Measurements from ENCODE around the gene EMX2.
"Not testable (repeated sequence)": the region's sequence is repeated elsewhere in the genome, so short reads cannot be mapped to it uniquely, and the experiment has no call there.

Gene EMX2

GRCh38 chr10:117562896-117563737 is 20.6 kb downstream of the EMX2 start:
- no peak for DNase-seq

GRCh38 chr10:117563780-117564179 is 21.2 kb downstream of the EMX2 start:
- no peak for DNase-seq

DNA sequence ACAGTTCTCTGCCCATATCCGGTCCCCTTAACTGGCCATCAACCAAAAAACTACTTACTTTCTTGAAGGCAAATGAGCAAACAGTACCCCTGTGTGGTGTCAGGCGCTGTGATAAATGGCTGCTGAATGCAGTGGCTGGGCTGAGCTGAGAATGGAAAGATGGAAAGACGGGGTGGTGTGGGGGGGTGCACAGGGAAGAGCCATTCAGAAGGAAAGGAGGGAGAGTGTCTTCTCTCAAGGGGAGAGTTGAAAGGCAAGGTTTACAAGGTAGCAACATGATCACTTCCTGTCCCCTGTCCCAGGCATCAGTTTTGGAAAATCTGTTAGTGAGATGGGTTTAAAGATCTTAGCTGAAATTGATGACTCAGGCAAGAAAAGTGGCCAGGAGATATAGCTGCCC is 22.5 kb downstream of the EMX2 start:
- DNase-seq = no peak

DNA sequence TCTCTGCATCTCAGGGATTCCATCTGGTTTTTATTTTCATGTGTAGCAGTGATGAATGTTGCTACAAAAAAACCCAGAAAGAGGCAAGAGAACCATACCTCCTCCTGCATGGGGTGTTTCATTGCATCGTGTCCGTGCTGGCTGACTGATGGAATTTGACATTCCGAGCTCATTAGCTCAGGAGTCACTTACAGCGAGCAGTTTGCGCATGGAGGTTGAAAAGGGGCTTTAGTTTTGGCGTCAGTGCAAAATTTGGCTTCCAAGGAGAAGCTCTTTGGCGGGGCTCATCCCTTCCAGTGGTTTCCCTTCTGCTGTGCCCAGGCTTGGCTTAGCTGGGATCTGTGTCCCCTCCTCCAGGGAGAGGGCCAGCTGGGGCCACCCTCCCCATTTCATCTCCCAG is 25.8 kb downstream of the EMX2 start:
- DNase-seq = no peak

DNA sequence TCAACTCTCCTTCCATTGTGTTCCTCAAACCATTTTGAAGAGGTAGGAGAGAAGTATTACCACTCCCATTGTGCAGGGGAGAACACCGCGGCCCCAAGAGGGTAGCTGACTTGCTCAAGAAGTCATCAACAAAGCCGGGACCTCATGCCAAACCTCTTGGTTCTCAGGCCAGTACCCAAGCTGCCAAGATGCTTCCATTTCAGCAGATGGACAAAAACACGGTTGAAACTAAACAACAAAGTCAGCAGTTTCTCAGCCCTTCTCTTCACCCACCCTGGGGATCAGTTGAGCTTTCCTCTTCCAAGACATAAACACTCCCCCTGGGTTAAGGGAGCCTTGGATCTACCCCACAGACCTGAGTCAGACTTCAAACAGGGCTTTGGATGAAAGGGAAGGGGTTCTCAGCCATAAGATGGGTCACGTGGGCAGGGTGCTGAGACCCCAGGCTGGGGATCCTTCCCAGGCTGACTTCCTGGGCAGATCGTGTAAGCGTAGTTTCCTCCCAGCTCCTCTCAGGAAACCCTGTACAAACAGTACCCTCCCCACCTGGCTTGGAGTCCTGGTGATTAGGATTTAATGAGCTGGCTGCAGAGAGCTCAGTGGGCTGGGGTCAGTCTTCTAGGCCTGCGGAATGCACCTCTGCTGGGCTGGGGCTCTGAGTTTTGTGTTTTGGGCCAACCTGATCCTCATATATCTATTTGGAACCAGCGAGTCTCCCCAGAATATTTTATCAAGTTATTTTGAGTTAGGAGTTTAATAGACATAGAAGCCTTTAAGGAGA is 27.3 kb downstream of the EMX2 start:
- no peak for DNase-seq

DNA sequence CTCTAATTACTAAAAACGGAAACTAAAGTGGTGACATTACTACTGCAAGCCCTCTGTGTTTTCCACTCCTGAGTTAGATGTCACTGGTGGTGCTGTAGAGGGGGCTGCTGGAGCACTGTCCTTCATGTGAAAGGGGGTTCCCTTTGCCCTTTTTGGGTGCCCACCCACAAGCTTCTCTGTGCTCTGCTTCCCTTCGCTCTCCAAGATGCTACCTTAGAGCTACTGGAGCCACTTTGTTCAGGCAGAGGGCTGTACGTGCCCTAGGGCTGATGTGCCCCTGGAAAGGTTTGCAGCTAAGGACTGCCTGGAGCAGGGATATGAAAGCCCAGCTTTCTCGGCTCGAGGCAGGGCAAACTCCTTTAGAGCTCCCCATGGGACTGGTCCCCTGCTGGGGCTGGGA is 28.3 kb downstream of the EMX2 start:
- DNase-seq = no peak

DNA sequence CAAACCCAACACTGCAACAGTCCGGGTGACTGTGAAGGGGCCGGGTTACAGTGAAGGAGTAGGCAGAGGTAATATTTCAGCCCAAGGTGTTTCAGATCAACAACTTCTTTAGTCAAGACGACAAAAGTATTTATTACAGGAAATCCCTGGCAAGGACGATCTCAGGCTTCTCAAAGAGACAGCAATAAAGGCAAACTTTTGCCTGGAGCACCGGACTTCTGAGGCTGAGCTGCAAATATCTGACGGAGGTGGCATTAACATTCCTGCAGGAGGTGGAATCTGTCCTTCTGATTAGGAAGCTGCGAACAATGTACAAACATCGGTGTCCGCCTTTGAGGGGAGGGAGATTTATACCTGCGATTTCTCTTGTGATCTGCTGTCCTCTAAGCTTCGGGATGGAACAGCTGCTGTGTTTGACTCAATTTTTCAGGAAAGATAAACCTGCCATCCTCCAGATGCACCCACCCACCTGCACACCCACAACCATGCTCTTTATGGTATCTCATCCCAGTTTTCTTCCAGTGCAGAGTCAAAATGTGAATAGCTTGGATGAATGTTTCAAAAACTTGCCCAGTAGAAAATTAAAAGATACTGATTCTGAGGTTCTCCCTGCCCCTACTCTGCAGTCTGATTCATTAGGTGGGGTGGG is 32.1 kb downstream of the EMX2 start:
- no peak for DNase-seq

DNA sequence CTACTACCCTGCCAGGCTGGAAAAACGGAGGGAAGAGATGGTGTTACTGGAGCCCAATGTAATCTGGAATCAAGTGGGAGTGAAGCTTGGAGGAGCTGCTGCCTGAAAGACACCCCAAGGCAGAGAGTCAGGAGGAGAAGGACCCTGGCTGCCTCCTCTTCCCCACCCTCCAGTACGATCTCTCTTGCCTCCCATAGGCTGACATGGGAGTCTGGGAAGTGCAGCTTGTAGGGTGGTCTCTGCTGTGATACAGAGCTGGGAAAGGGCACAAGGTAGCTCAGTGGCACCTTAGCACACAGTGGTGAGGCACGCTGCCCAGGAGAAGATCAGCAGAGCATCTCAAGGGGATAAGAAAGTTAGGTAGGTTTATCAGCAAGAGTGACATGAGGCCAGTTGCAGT is 35.9 kb downstream of the EMX2 start:
- no peak for DNase-seq

DNA sequence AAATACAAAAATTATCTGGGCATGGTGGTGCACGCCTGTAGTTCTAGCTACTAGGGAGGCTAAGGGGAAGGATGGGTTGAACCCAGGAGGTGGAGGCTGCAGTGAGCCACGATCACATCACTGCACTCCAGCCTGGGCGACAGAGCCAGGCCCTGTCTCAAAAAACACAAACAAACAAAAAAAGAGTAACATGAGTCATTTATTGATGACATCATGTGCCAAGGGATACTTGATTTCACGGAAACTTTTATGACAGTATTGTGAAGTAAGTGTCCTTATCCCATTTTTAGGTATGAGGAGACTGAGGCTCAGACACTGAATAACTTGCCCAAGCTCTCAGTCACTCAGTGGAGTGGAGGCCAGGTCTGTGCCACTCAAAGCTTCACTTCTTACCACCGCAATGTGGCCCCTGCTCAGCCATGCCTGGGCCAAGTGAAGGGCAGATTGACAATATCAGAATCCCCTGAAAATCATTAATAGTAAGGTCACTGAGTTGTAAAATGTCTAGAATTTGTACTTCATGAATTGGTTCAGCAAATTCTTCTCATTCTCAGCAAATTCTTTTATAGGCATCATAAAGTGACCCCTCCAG is 36.5 kb downstream of the EMX2 start:
- no peak for DNase-seq

DNA sequence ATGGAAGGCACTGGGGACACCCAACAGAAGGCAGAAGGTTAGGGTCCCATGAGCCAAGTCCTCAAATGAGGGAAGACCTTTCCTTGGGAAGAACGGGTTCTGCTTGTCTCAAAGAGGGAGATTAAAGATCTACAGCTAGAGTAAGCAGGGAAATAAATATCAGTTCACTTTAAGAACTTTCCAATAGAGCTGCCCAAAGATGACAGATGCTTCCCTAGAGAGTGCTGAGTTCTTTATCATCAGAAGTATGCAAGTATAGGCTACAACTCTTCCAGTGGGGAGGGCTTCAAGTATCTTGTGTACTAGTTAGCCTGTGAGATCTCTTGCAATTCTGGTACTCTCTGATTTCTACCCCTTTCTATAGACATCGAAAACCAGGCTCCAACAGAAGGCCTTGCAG is 39.4 kb downstream of the EMX2 start:
- DNase-seq = no peak

- not testable (repeated sequence) for DNase-seq
These were observed 42.3 kb downstream of the EMX2 start for GRCh38 chr10:117584831-117585230.

GRCh38 chr10:117587036-117587435 is 44.5 kb downstream of the EMX2 start:
- DNase-seq = no peak

GRCh38 chr10:117590101-117590875 is 47.7 kb downstream of the EMX2 start:
- no peak for DNase-seq

- DNase-seq = no peak
These were observed 48.5 kb downstream of the EMX2 start for GRCh38 chr10:117591043-117591442.

GRCh38 chr10:117594722-117595121 is 52.2 kb downstream of the EMX2 start:
- DNase-seq = no peak

DNA sequence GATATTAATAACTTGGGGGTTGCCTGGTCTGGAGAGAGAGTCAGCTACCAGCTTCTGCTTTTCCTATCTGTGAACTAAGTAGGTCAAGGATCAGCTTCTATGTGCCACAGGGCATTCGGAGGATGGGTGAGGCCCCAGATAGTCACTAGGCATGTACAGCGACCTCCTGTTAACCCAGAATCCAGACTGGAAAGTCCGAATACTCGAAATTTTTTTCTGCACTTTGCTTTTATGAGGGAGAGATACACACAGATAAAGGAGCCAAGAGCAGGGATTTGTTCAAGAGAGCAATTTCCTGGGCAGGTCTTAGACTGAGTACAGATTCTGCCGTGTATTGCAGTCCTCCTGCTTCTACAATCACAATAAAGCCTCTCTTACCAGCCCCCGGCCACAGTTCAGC is 54.2 kb downstream of the EMX2 start:
- no peak for DNase-seq

GRCh38 chr10:117597216-117597615 is 54.7 kb downstream of the EMX2 start:
- no peak for DNase-seq
